Hindlimb muscle (tissue), 1 donor: Measurements from ENCODE around the gene TRAK1. TPM values are rescaled to one million over a fixed set of nuclear protein-coding genes. Genes with fewer than 3 reads are reported as not detected.

Experiments used
- DNase-seq: peaks from one replicate; pipeline ENCODE4 v3.0.0-alpha.2; 2013
- polyA plus RNA-seq: library from polyadenylated mRNA; unstranded; fragments of 120-200 nt; gene quantifications from one replicate; pipeline ENCODE4 v1.2.1, GENCODE V29; 2013; ENCODE audit not compliant: insufficient read length

TRAK1 gene
- polyA plus RNA-seq, 1 donor: 87.5 TPM

DNA sequence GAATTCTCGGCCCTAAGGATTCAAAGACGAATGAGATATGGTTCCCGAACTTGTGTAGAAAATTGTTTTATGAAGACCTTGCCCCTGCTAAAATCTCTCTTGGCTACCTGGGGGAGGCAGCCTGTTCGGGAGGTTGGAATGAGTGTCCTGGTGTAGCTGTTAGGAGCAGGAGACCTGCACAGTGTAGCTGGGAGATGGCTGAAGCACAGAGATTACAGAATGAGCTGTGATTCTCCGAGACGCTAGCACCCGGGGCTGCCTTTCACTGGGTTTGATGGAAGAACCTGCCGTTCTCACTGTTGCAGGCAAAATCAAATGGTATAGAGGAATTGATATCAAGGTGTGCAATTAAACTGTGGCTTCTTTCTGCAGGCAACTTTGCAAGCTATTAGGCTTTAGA lies 68.0 kb downstream of the TRAK1 start:
- DNase-seq: no peak

DNA sequence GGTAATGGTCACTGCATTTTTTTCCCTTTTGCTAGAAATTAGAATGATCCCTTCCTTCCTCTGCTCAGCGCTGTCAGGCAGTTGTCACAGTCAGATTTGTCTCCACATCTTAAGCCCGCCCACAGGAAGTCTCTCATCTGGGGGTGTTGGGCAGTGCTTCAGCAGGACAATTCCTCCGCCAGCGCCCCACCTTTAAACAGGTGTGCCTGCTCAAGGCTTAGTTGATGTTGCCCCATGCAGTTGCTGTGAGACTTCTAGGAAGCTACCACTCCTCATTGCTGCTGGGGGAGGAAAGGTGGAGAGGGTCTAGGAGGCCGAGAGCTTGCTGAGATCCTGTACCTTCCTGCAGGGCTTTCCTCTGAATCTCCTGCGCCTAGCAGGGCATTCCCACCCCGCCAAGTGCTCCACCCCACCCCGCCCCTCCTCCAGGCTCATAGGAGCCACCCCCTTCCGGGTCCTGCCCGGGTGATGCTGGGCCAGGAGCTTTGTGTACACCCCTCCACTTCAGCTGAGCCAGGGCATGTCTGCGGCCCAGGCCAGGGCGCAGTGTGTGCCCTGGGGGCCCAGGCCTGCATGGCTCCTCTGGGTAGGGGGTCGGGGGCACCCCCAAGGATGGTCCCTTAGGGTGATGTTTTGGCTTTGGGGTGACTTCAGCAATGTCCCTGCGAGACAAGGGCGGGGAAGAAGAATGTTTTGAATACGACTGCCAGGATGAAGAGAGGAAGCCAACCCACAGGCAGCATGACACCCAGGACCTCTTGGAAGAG lies 68.7 kb downstream of the TRAK1 start:
- no peak for DNase-seq

DNA sequence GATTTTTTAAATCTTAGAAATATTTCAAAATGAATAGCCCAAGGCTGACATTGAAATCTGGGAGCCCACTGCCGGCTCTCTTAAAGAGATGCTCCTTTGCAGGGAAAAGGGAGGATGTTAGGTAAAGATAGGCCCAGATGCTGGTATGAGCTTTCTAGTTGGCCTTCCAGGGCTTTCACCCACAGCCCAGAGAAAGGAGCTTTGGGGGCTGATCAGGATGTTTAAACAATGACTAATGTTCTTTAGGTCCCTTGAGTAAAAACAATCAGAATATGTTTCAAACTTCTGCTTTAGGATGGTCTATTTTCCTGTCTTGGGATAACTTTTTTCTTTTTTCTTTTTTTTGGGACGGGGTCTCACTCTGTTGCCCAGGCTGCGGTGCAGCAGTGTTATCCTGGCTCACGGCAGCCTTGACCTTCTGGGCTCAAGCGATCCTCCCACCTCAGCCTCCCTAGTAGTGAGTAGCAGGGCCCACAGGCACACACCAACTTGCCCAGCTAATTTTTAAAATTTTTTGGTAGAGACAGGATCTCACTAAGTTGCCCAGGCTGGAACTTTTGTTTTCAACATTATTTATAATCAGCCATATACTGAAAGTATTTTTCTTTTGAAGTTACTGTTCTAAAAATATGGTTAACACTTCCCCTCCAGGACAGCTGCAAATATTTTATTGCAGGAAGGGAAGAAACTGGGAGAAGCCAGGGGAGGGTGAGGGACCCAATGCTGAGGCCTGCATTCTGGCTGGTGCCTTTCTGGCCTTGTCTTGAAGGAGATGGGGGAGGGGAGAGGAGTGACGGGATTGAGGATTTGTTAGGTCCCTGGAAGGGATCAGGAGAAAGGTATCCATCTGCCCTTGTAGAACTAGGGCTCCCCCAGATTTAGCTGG lies 70.1 kb downstream of the TRAK1 start:
- DNase-seq: no peak

DNA sequence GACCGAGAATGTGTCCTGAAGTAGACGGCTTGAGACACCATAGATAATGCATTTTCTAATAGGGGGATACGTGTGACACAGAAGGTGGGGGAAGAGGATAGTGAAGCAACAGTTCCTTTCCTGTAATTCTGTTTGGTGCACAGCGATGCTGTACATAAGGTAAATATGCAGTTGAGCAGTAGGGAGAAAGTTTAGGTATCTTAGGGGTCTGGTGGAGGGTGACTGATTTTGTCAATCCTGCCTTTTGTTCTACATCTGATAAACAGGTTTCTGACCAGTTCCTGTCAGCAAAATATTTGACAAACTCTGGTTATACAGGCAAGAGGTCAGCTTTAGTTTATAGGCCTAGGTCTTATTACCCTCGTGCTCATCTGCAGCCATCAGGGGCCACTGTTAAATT lies 71.3 kb downstream of the TRAK1 start:
- no peak for DNase-seq

DNA sequence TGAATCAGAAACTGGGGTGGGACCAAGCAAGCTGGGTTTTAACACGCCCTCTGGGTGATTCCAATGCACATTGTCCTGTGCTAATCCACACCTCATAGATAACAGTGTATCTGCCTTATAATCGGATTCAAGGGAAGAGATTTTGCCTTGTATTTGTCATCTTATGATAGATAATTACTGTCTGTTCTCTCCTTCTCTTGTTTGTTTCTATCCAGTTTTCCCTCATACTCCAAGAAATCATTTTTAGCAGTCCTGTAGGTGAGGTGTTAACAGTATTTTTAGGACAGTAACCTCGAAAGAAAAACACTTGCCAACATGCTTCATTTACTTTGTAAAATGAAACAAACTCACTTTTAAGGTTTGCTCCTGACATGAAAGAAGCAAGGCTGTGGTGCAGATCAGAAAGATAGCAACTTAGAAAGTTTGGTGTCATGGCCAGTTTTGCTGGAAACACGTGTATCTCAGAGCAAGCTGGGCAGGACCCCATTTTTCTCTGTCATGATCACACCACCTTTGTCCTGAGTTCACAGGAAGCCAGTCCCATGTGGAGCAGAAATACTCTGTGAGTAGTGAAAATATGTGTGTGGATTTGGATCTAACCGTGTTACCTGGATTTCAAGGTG lies 72.6 kb downstream of the TRAK1 start:
- no peak for DNase-seq

DNA sequence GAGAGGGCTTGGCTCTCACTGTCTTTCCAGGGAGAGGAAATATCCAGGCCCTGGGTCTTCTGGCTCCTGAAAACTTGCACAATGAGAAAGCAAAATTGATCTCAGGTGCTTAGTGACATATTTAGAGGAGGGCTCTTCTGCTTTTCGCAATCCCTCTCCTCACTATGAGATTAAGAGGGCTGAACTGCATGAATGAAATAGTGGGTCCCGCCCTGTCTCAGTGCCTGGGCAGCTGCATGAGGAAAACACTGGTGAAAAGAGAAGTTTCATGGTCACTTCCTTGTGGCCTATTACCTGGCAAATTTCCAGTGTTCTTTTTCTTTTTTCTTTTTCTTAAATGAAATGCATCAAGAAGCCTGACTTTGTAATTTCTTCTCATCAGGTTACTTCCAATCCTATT lies 73.5 kb downstream of the TRAK1 start:
- no peak for DNase-seq

DNA sequence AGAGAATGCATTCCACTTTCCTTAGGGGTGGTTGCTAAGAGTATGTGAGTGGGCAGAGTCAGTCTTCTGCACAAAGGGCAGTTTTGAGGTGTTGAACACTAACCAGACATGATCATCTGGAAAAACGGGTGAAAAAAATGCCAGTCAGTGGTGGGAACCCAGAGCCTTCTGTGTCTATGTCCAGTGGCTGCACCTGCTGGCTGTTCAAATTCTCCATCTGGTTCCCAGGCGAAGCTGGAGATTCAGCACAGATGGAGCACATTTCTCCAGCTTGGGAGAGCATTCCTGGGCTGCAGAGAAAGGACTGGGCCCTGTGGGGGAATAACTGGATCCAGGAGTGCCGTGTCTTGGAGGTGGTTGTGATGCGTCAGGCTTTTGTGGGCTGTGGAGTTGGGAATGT lies 74.1 kb downstream of the TRAK1 start:
- no peak for DNase-seq

DNA sequence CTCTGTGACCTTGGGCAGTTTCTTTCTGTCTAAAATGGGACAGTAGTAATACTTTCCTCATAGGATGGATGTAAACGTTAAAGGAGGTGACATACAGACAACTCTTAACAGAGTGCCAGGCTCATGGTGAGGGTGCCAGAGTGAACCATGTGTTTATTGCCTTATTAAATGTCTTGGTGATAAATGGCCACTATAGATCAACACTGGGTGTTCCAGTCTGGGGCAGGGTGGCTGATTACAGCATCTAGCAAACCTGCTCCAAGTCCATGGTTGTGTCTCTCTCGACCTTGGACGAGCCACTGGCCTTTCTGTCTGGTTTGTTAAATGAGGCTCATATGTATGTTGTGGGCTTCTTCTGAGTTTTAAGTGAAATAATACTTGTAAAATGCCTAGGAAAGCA lies 75.1 kb downstream of the TRAK1 start:
- no peak for DNase-seq

DNA sequence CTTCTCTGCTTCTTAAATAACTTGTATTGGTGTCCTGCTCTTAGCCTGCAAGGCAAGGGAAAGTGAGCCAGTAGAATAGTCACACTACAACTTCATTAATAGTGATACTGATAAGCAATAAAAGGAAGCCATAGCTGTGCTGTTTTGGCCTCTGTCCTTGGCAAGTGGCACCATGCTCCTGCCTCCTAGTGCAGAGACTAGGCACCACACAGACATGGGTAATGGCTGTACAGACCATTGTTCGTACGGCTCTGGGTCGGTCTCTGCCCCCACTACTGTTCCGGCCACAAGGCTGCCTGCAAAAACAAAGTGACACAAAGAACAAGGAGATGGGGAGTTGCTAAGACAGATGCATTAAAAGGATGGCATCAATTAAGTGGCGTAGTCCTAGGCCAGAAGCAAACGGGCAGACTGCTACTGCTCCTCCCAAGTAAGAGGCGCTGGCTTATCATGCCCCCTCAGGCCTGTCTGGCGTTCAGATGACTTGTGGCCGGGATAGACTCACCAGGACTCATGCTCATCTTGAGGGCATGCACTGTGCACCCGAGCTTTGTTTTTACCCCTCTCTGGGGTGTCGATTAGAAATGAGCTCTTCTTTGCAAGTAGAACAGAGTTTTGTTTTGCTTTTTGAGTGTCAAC lies 75.6 kb downstream of the TRAK1 start:
- no peak for DNase-seq

DNA sequence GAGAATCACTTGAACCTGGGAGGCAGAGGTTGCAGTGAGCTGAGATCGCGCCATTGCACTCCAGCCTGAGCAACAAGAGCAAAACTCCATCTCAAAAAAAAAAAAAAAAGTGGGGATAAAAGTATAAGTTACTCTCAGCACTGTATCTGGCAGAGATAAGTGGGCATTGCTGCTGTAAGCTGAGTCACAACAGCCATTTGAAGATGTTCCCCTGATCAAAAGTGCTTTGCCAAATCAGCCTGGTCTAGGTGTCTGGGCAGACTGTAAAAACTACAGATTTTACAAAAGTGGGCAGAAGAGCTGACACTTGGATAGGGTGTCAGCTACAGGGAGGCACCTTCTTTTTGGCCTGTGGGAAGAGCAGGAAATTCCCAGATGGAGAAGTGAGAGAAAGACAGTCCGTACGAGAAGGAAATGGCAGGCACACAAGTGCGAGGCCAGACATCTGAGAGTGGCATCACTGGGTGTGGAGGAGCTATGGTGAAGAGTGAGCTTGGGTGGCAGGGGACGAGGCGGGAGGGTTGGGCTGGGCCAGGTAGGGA lies 78.5 kb downstream of the TRAK1 start:
- no peak for DNase-seq

DNA sequence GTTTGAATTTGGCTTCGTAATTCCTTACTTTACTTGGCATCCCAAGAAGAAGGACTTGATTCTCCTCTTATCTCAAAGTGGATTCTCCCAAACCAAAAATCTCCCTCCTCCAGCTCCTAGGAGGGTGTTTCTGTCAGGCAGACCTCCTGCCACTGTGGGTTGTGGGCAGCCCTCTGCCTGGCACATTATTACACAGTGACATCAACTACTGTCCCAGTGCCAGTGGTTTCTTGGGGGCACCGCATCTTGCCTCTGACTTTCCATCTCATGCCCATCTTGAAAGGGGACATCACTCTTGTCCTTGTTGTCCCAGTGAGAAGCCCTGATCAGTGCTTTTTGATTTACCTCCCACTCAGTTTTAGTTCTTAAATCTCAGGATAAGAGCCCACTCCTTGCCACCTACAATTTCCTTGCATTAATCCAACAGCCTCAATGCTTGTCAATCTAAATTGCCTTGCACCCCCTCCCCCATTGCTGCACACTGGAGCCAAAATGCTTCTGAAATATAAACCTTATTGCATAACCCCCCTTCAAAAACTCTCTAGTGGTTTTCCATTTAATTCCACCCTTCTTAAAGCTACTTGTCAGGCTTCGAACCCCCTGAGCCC lies 81.0 kb downstream of the TRAK1 start:
- DNase-seq: no peak

DNA sequence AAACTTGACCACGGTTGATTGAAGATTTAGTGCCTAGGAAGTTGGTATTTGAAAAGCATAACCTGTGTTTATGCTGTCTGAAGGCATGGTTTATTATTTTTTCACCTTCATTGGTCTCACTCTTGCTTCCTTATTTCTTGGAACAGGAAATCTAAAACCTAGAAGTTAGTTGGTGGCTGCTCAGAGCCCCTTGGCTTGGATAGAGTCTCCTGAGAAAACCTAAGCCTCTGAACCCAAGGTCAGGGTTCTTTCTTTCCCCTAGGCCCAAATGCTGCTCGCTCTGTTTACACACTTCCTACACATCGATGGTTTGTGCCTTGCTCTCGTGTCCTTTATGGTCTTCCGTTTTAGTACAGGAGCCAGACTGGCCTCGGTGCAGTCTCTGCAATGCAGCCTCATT lies 82.2 kb downstream of the TRAK1 start:
- DNase-seq: no peak

DNA sequence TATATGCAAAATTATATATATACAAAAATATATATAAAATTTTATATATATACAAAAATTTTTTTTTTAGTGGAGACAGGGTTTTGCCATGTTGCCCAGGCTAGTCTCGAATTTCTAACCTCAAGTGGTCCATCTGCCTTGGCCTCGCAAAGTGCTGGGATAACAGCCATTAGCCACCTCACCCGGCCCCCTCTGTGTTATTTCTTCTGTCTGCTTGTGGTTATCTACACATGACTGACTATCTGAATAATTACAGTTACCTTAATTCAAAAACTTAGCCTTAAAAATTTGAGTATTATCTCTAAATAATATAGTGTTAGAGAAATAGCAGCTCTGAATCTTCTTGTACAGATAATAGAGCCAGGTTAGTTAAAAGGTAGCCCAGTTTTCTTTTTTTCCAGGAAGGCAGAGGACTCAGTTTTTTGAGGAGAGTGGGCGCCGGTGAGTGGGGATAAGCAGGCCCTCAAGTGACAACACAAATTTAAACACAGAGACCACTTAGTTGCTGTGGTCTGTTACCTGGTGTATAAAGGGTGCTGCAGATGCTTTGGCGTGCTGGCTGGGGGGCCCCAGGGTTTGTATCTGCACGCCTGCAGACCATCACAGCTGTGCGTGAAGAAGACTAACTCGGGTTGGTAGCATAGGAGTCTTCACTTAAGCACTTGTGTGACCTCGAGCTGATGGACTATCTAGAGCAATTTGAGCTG lies 83.7 kb downstream of the TRAK1 start:
- no peak for DNase-seq

DNA sequence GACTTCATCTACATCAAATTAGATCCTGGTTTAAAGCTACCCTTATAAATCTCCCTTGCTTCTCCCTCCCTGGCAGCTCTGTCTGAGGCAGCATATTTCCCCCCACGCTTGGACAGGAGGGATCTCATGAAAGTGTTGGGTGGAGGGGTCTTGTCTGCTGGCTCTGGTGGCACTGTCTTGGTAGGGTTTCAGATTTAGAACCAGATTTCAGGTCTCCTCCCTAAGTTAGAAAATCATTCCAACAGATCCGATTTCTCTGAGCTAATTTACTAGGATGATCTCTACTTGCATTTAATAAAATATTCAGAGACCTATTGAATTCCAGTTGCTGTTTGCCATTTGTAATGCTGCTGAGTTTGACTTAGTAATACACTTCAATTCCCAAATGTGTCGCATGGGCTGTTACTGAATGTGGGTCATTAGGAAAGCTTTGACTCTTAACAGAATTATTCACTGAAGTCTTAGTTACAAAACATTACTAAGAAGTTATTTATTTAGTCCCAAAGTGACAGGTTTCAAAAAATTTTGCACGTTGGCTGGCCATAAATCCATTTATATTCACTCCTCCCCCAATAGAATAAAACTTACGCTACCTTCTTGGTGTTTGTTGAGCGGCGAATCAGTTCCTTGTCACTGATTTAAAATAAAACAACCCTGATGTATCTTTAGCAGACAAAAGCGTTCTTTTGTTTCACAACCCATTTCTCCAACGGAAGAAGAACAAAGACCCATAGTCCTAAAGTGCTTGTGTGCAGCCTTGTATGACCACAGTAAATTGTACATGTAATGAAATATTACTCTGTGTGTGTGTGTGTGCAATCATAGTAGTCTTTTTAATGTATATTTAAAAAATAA lies 84.5 kb downstream of the TRAK1 start:
- DNase-seq: no peak

DNA sequence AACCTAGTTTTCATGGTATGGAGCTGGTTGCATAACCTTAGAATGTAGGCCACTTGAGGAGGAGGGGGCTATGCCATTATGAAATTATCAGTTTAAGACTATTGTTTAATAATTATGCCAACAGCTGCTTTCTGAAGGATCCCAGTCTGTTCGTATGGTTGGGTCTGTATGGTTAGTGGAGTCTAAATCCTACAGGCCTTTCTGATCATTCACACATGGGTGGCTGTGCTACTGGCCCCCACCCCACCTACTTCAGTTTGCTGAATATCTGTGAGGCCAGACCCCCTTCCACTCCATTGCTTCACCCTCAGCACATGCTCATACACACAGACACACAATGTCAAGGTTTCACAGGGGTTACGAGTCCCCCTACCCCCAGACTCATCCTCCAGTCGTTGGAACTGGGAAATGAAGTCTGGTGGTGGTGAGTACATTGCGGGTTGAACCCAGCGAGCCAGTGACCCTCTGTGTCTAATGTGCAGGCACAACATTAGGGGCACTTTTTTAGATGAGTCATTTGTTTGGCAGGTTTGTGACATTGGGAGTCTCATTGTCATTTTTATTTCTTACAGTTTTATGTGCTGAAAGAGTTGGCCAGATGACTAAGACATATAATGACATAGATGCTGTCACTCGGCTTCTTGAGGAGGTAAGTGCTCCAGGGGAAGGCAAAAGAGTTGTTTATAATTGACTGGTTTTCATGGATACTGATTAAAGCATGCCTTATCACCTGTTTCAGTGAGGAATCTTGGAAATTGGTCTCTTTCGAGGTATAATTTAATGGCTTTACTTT lies 85.3 kb downstream of the TRAK1 start:
- no peak for DNase-seq

DNA sequence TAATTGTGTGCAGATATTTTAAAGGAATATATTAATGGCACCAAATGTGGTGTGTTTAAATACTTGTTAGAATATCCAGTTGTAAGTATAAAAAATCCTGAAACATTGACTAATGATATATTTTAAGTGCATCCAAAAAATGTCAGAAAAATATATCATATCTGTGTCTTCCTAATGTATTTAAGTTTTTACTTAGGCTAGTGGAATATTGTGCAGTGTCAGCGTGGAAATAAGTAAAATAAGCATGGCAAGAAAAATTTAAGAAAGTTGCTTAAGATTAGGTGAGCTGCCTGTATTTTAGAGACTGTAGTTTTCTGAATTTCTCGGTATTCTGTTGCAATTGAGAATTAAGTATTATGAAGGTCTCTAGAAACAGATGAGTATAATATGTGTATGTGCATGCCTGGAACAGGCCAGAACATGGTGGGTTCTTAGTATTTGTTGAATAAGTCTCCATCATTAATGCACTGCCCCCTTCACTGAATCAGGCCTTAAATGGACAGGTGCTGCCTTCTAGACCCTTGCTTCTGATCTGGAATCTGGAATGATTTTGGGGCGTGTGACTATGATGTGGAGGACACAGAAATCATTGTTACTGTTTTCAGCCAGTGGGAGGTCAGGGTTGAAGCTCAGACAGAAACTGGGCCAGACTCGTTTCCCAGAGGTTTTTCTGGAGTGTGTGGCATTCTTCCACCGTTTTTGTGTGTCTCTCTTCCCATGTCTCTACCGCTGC lies 86.1 kb downstream of the TRAK1 start:
- no peak for DNase-seq

DNA sequence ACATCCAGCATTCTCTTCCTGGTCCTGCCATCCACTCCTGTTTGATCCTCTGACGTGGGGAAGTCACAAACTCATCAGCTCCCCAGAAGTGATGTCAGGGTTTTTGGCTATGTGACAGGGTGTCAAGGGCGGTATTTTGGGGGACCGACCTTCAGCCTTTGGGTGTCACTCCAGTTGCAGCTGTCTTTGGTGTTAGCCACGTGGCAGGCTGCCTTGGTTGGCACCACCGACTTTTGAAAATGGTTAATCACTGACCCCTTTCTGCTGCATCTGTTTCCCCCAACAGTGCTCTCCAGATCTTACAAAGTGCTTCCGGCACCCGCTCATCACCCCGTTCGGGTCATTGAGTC lies 86.6 kb downstream of the TRAK1 start:
- no peak for DNase-seq

DNA sequence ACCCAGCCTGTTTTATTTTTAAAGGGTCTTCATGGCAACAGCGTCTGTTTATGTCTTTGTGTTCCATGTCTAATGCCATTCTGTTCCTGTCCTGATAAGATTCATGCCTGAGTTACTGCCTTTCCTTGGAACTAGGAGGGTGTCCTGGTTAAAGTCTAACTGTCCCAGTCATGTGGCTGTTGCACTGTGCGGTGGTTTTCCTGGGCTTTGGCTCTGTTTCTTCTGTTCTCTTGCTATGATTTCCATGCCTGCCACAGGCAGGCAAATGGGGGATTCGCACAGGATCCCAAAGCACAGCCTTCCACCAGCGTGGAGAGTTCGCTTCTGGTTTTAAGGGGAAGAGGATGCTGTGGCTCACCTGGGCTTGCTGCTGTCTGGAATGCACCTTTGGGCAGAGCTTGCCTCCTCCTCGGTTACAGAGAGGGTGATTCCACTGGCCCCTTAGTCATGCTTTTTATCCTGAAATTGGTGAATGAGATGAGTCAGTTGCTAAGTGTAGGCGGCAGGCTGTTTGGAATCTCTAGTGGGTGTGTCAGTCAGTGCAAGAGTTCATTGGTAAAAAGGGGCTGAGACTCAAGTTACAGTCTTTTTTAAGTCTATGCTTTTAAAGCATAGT lies 88.1 kb downstream of the TRAK1 start:
- DNase-seq: peak; percentile 61

DNA sequence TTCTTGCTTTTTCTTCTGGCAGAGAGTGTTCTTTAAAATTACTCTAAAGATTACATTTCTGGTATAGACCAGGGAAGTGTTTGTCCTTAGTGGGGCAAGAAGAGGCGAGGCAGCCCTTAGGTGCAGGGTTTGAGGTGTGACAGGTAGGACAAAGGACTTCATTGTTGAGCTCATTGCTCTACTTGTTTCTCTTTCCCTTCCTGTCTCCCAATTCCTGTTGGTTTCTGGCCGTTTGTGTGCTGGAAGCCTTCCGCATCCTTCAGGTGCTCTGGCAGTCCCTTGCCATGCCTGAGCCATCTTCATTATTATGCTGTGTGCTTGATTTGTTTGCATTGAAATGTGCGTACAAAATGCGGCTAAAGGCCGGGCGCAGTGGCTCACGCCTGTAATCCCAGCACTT lies 89.7 kb downstream of the TRAK1 start:
- no peak for DNase-seq
